OCI-LY7 (cell line): Measurements from ENCODE around the gene CNP. TPM values are rescaled to one million over a fixed set of nuclear protein-coding genes. Genes with fewer than 3 reads are reported as not detected.

Experiments
- BruUV-seq: library from RNA; stranded (reverse); fragments of 400-500 nt; replicated peaks from 2 replicates; lab custom pipeline; 2021; lab: Mats Ljungman, UMichigan
- CTCF ChIA-PET: fragments of 300-600 bp; sonication (Branson Sonifier 250); formaldehyde crosslinking; loops from one replicate; lab custom pipeline; 2022; ENCODE audit warnings: antibody characterized with exemption; ENCODE audit not compliant: unreplicated experiment; lab: Charles Lee
- POLR2A ChIA-PET: fragments of 300-600 bp; sonication (Branson Sonifier 250); formaldehyde crosslinking; loops from one replicate; lab custom pipeline; 2022; ENCODE audit warnings: antibody characterized with exemption; lab: Charles Lee
- DNase-seq: peaks from one replicate; pipeline ENCODE4 v3.0.0-alpha.2; 2015; ENCODE audit warnings: low spot score
- H2AFZ ChIP-seq: fragments of 200-600 bp; sonication (generic), shearing (Covaris generic); 2 replicates; pipeline ENCODE4 v1.6.1; 2014; ENCODE audit warnings: mild to moderate bottlenecking, antibody characterized with exemption, low read length, moderate library complexity
- H3K27ac ChIP-seq: fragments of 200-600 bp; sonication (generic); 2 replicates; pipeline ENCODE4 v1.5.1; 2014; ENCODE audit warnings: mixed run types, low read depth, mild to moderate bottlenecking, moderate library complexity, low read length, inconsistent platforms; ENCODE audit not compliant: poor library complexity, severe bottlenecking
- H3K36me3 ChIP-seq: fragments of 200-600 bp; sonication (generic); 2 replicates; pipeline ENCODE4 v1.6.1; 2014; ENCODE audit warnings: mild to moderate bottlenecking, antibody characterized with exemption, low read length, moderate library complexity, mixed read lengths; ENCODE audit not compliant: insufficient read depth
- H3K4me1 ChIP-seq: fragments of 200-600 bp; sonication (generic); 2 replicates; pipeline ENCODE4 v1.5.1; 2014; ENCODE audit warnings: mild to moderate bottlenecking, low read length; ENCODE audit not compliant: insufficient read depth, poor library complexity, severe bottlenecking
- H3K4me2 ChIP-seq: fragments of 200-600 bp; sonication (generic); 2 replicates; pipeline ENCODE4 v1.6.1; 2014; ENCODE audit warnings: mild to moderate bottlenecking, low read length
- H3K4me3 ChIP-seq: fragments of 200-600 bp; sonication (generic); 2 replicates; pipeline ENCODE4 v1.5.1; 2014; ENCODE audit warnings: mild to moderate bottlenecking, low read depth, low read length; ENCODE audit not compliant: poor library complexity, severe bottlenecking
- H3K79me2 ChIP-seq: fragments of 200-600 bp; sonication (generic); 2 replicates; pipeline ENCODE4 v1.6.1; 2016; ENCODE audit warnings: low read depth, mild to moderate bottlenecking, low read length, moderate library complexity, mixed read lengths; ENCODE audit not compliant: insufficient read depth
- H3K9me2 ChIP-seq: fragments of 200-600 bp; sonication (generic); 2 replicates; pipeline ENCODE4 v1.6.1; 2016; ENCODE audit warnings: mild to moderate bottlenecking, low read length, mixed read lengths; ENCODE audit not compliant: insufficient read depth
- H3K9me3 ChIP-seq: fragments of 200-600 bp; sonication (generic); 2 replicates; pipeline ENCODE4 v1.6.1; 2014; ENCODE audit warnings: mild to moderate bottlenecking, mixed run types, low read length, mixed read lengths
- H4K20me1 ChIP-seq: fragments of 200-600 bp; sonication (generic); 2 replicates; pipeline ENCODE4 v1.6.1; 2014; ENCODE audit warnings: mild to moderate bottlenecking, antibody characterized with exemption, low read length, moderate library complexity, mixed read lengths; ENCODE audit not compliant: insufficient read depth
- EZH2phosphoT487 ChIP-seq: fragments of 200-600 bp; sonication (generic); IDR thresholded peaks from 2 replicates; pipeline ENCODE4 v1.6.1; 2018; ENCODE audit warnings: low read depth, borderline replicate concordance, mild to moderate bottlenecking, mixed run types, antibody characterized with exemption, low read length, moderate library complexity, mixed read lengths
- intact Hi-C: fragments of 100-400 bp; cut with micrococcal nuclease; formaldehyde crosslinking; loops from one replicate; pipeline ENCODE4 v1.10.0; 2022; ENCODE audit not compliant: unreplicated experiment
- total RNA-seq, 2 experiments: library from RNA; depleted of rRNA in 1 of 2; stranded (reverse); fragments of >200 nt in 1 of 2; shearing (Covaris generic) in 1 of 2; gene quantifications; 2 replicates each; pipeline ENCODE4 v1.2.3, GENCODE V29; 2014 to 2022
- TF ChIP-seq, protein P1 (sequence below): fragments of 200-600 bp; sonication (generic); conservative IDR thresholded peaks from 2 replicates; pipeline ENCODE4 v1.5.1; 2014; ENCODE audit warnings: mild to moderate bottlenecking, antibody characterized with exemption, low read length, moderate library complexity, mixed read lengths

Gene CNP
- total RNA-seq, 2 experiments from 2014 or later = 34.1 to 50.6 TPM

- no peaks in the 10 kb centered on the region for H3K79me2 ChIP-seq
- intact Hi-C loops = no loop called here
- H2AFZ ChIP-seq = no peak overlapping the region
- H3K4me3 ChIP-seq = no peak overlapping the region
- no peak overlapping the region for H3K4me2 ChIP-seq
- H3K27ac ChIP-seq = no peak overlapping the region
- ChIA-PET CTCF (interaction anchor here (0.6 kb wide), 1 partner anchor 30 kb away, joined by 3 read pairs; no protein-coding TSS in a partner anchor), POLR2A (no interaction called here)
- peaks cover 12% of the 10 kb centered on the region for H3K4me1 ChIP-seq
- no TSS peak for BruUV-seq
- no peaks in the 10 kb centered on the region for H3K9me3 ChIP-seq
- H3K36me3 ChIP-seq = peaks cover 95% of the 10 kb centered on the region
- no peaks in the 10 kb centered on the region for H4K20me1 ChIP-seq
- no peaks in the 10 kb centered on the region for H3K9me2 ChIP-seq
- TF ChIP-seq, protein P1, sequence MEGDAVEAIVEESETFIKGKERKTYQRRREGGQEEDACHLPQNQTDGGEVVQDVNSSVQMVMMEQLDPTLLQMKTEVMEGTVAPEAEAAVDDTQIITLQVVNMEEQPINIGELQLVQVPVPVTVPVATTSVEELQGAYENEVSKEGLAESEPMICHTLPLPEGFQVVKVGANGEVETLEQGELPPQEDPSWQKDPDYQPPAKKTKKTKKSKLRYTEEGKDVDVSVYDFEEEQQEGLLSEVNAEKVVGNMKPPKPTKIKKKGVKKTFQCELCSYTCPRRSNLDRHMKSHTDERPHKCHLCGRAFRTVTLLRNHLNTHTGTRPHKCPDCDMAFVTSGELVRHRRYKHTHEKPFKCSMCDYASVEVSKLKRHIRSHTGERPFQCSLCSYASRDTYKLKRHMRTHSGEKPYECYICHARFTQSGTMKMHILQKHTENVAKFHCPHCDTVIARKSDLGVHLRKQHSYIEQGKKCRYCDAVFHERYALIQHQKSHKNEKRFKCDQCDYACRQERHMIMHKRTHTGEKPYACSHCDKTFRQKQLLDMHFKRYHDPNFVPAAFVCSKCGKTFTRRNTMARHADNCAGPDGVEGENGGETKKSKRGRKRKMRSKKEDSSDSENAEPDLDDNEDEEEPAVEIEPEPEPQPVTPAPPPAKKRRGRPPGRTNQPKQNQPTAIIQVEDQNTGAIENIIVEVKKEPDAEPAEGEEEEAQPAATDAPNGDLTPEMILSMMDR = no peak
- no peak for TF ChIP-seq EZH2phosphoT487
- DNase-seq = no peak
Measured at GRCh38 chr17:41984454-41984853, 17.9 kb downstream of the CNP start.

DNA sequence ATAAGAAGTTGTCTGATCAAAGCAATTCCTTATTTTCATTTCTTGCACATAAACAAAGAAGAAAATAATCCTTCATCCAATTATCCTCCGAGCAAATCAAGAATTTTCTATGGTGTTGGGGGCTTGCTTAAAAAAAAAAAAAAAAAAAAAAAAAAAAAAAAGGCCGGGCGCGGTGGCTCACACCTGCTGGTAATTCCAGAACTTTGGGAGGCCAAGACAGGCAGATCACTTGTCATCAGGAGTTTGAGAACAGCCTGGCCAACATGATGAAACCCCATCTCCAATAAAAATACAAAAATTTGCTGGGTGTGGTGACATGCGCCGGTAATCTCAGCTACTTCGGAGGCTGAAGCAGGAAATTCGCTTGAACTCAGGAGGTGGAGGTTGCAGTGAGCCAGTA lies 19.3 kb downstream of the CNP start:
- ChIA-PET CTCF (interaction anchor here (0.5 kb wide), 1 partner anchor 138 kb away, joined by 3 read pairs; no protein-coding TSS in a partner anchor), POLR2A (interaction anchor here (1.2 to 2.8 kb wide), 2 partner anchors 10 to 12 kb away, joined by 6 to 7 read pairs; no protein-coding TSS in a partner anchor)
- H4K20me1 ChIP-seq = no peaks in the 10 kb centered on the region
- no peaks in the 10 kb centered on the region for H3K79me2 ChIP-seq
- no TSS peak for BruUV-seq
- H3K4me1 ChIP-seq = peaks cover 12% of the 10 kb centered on the region
- H3K4me2 ChIP-seq = no peak overlapping the region
- H3K27ac ChIP-seq = no peak overlapping the region
- no peak for TF ChIP-seq EZH2phosphoT487
- TF ChIP-seq, protein P1 = no peak
- H2AFZ ChIP-seq = no peak overlapping the region
- H3K9me3 ChIP-seq = no peaks in the 10 kb centered on the region
- intact Hi-C loops = no loop called here
- peaks cover 97% of the 10 kb centered on the region for H3K36me3 ChIP-seq
- no peak overlapping the region for H3K4me3 ChIP-seq
- H3K9me2 ChIP-seq = no peaks in the 10 kb centered on the region
- no peak for DNase-seq

- ChIA-PET CTCF (no interaction called here), POLR2A (interaction anchor here (2.8 kb wide), 1 partner anchor 9 kb away, joined by 7 read pairs; no protein-coding TSS in a partner anchor)
- BruUV-seq = no TSS peak
- Histone ChIP-seq H3K9me2 (no peaks in the 10 kb centered on the region), H3K4me1 (peaks cover 12% of the 10 kb centered on the region), H4K20me1 (no peaks in the 10 kb centered on the region), H3K4me3 (no peak overlapping the region), H3K9me3 (no peaks in the 10 kb centered on the region), H3K27ac (no peak overlapping the region), H3K79me2 (no peaks in the 10 kb centered on the region), H3K36me3 (peaks cover 97% of the 10 kb centered on the region), H3K4me2 (no peak overlapping the region), H2AFZ (no peak overlapping the region)
- TF ChIP-seq, protein P1 = no peak
- TF ChIP-seq EZH2phosphoT487 = no peak
- no peak for DNase-seq
- intact Hi-C loops = no loop called here
Measured at GRCh38 chr17:41986634-41987033, 20.0 kb downstream of the CNP start.
